ENCODE results near the gene FXYD3. TPM values are rescaled to one million over a fixed set of nuclear protein-coding genes. Genes with fewer than 3 reads are reported as not detected.

FXYD3 gene
- total RNA-seq (2014; rRNA removed; shearing (Covaris generic)) (not detected in 2 replicates), polyA plus RNA-seq (2016; fragmentation: Nextera tagmentation; extraction: Ambion mirVana) (0.81 and 0.89 TPM in 2 replicates)
- long read RNA-seq, partial matches to known transcripts: 1 of 1 reads
- long read RNA-seq, other reads (novel, unspliced or antisense): 0 of 1 reads

GRCh38 chr19:35115177-35115951 lies at the start of gene FXYD3:
TSS of gene FXYD3 (plus strand) at chr19:35115823. CDS start at chr19:35119377, 3,554 bp downstream.
- H3K27me3 Mint-ChIP-seq (ENCODE audit: insufficient read depth, low read depth, poor library complexity): peaks cover 29% of the 10 kb centered on the region
- Histone ChIP-seq H3F3A (replicated peaks; ENCODE audit: low read depth) (no peaks in the 10 kb centered on the region), H3K4me2 (peak within 1 kb of the TSS; percentile 75), H3K4me3 (peak within 1 kb of the TSS; percentile 52), H2AFZ (peak within 1 kb of the TSS; percentile 93), H3K27me3 (ENCODE audit: insufficient read depth) (no peaks in the 10 kb centered on the region), H4K20me1 (replicated peaks; ENCODE audit: insufficient read depth) (no peaks in the 10 kb centered on the region), H3K79me2 (replicated peaks; ENCODE audit: insufficient read depth) (no peaks in the 10 kb centered on the region), H3K27ac (ENCODE audit: low read depth) (no peak within 1 kb of the TSS), H3K9me2 (ENCODE audit: insufficient read depth) (no peaks in the 10 kb centered on the region), H3K4me1 (ENCODE audit: insufficient read depth) (peaks cover 27% of the 10 kb centered on the region), H3K36me3 (ENCODE audit: insufficient read depth) (no peaks in the 10 kb centered on the region)
- no peak within 1 kb of the TSS for H3K27ac Mint-ChIP-seq
- TF ChIP-seq CREB1 (CRISPR knock-in tag; IDR thresholded peaks at IDR 0.05; ENCODE audit: low read depth) (no peak), ZNF331 (CRISPR knock-in tag; IDR thresholded peaks at IDR 0.05; ENCODE audit: low read depth) (no peak), STAT1 (IDR thresholded peaks at IDR 0.05; ENCODE audit: unreplicated experiment) (no peak), POLR2AphosphoS5 (IDR thresholded peaks at IDR 0.05; ENCODE audit: low read depth) (no peak), EZH2 (IDR thresholded peaks at IDR 0.05; ENCODE audit: low read depth, unreplicated experiment) (no peak), ZNF114 (CRISPR knock-in tag; IDR thresholded peaks at IDR 0.05) (no peak), JUNB (IDR thresholded peaks at IDR 0.05; ENCODE audit: unreplicated experiment) (no peak), EZH2phosphoT487 (IDR thresholded peaks at IDR 0.05; ENCODE audit: unreplicated experiment) (no peak), CTCF (conservative IDR thresholded peaks at IDR 0.05; ENCODE audit: low read depth in 2 of 2) (no peak), NANOG (IDR thresholded peaks at IDR 0.05; ENCODE audit: borderline replicate concordance) (no peak), ZNF462 (CRISPR knock-in tag; IDR thresholded peaks at IDR 0.05) (no peak)
- TF ChIP-seq, protein P1, sequence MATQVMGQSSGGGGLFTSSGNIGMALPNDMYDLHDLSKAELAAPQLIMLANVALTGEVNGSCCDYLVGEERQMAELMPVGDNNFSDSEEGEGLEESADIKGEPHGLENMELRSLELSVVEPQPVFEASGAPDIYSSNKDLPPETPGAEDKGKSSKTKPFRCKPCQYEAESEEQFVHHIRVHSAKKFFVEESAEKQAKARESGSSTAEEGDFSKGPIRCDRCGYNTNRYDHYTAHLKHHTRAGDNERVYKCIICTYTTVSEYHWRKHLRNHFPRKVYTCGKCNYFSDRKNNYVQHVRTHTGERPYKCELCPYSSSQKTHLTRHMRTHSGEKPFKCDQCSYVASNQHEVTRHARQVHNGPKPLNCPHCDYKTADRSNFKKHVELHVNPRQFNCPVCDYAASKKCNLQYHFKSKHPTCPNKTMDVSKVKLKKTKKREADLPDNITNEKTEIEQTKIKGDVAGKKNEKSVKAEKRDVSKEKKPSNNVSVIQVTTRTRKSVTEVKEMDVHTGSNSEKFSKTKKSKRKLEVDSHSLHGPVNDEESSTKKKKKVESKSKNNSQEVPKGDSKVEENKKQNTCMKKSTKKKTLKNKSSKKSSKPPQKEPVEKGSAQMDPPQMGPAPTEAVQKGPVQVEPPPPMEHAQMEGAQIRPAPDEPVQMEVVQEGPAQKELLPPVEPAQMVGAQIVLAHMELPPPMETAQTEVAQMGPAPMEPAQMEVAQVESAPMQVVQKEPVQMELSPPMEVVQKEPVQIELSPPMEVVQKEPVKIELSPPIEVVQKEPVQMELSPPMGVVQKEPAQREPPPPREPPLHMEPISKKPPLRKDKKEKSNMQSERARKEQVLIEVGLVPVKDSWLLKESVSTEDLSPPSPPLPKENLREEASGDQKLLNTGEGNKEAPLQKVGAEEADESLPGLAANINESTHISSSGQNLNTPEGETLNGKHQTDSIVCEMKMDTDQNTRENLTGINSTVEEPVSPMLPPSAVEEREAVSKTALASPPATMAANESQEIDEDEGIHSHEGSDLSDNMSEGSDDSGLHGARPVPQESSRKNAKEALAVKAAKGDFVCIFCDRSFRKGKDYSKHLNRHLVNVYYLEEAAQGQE (IDR thresholded peaks at IDR 0.05; ENCODE audit: unreplicated experiment): no peak
- TF ChIP-seq, protein P2, sequence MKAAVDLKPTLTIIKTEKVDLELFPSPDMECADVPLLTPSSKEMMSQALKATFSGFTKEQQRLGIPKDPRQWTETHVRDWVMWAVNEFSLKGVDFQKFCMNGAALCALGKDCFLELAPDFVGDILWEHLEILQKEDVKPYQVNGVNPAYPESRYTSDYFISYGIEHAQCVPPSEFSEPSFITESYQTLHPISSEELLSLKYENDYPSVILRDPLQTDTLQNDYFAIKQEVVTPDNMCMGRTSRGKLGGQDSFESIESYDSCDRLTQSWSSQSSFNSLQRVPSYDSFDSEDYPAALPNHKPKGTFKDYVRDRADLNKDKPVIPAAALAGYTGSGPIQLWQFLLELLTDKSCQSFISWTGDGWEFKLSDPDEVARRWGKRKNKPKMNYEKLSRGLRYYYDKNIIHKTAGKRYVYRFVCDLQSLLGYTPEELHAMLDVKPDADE (IDR thresholded peaks at IDR 0.05): no peak
- H3K9me3 Mint-ChIP-seq: no peaks in the 10 kb centered on the region; the same call in 2 of the 3 replicates
- H3K36me3 Mint-ChIP-seq (ENCODE audit: low read depth): no peaks in the 10 kb centered on the region
- ATAC-seq (peak; percentile 5), DNase-seq (ENCODE audit: low spot score) (no peak)
- peak within 1 kb of the TSS; percentile 73 for H3K4me3 Mint-ChIP-seq
- peaks cover 41% of the 10 kb centered on the region for H3K4me1 Mint-ChIP-seq

Data from GM23338 (cell line).